Fibroblast of lung (primary cell): ENCODE results near the gene NTSR1. TPM values are rescaled to one million over a fixed set of nuclear protein-coding genes. Genes with fewer than 3 reads are reported as not detected.

Source experiments
- DNase-seq, 2 donors: peaks; one replicate each; pipeline versions ENCODE4 v3.0.0 to v3.0.0-alpha.2; 2010; ENCODE audit warnings: low read depth in 2 of 2
- H2AFZ ChIP-seq: 2 replicates; pipeline ENCODE4 v1.5.1; 2012; ENCODE audit warnings: low read length, control low read depth, inconsistent platforms
- H3K27ac ChIP-seq: 2 replicates; pipeline ENCODE4 v1.5.1; 2011; ENCODE audit warnings: low read length, control low read depth; ENCODE audit not compliant: insufficient read depth
- H3K27me3 ChIP-seq: 2 replicates; pipeline ENCODE4 v1.5.1; 2011; ENCODE audit warnings: mild to moderate bottlenecking, low read length; ENCODE audit not compliant: control insufficient read depth, insufficient read depth
- H3K36me3 ChIP-seq: 2 replicates; pipeline ENCODE4 v1.5.1; 2011; ENCODE audit warnings: low read length; ENCODE audit not compliant: control insufficient read depth, insufficient read depth
- H3K4me1 ChIP-seq: 2 replicates; pipeline ENCODE4 v1.5.1; 2011; ENCODE audit warnings: low read length; ENCODE audit not compliant: control insufficient read depth, insufficient read depth; ENCODE audit errors: extremely low read depth
- H3K4me2 ChIP-seq: 2 replicates; pipeline ENCODE4 v1.5.1; 2011; ENCODE audit warnings: low read length, control low read depth; ENCODE audit not compliant: insufficient read depth; ENCODE audit errors: extremely low read depth
- H3K4me3 ChIP-seq, 4 experiments: fragments of 200-600 bp in 1 of 4; sonication (generic) in 1 of 4; replicated peaks in 1 of 4; 2 replicates each; pipeline ENCODE4 v1.5.1; 2011 to 2016; ENCODE audit warnings: low read length in 4 of 4, low read depth in 3 of 4, mild to moderate bottlenecking in 3 of 4, control low read depth in 2 of 4, inconsistent platforms in 1 of 4, mixed read lengths in 1 of 4; ENCODE audit not compliant: insufficient read depth in 1 of 4; ENCODE audit errors: control extremely low read depth in 1 of 4
- H3K79me2 ChIP-seq: 2 replicates; pipeline ENCODE4 v1.5.1; 2012; ENCODE audit warnings: mild to moderate bottlenecking, low read length, inconsistent platforms; ENCODE audit not compliant: control insufficient read depth, insufficient read depth
- H3K9ac ChIP-seq: 2 replicates; pipeline ENCODE4 v1.5.1; 2011; ENCODE audit warnings: mild to moderate bottlenecking, low read length, control low read depth; ENCODE audit not compliant: insufficient read depth
- H3K9me3 ChIP-seq: 2 replicates; pipeline ENCODE4 v1.5.1; 2012; ENCODE audit warnings: low read depth, low read length; ENCODE audit not compliant: control insufficient read depth, insufficient read depth
- H4K20me1 ChIP-seq: 2 replicates; pipeline ENCODE4 v1.5.1; 2011; ENCODE audit warnings: low read length; ENCODE audit not compliant: control insufficient read depth, insufficient read depth; ENCODE audit errors: extremely low read depth
- CTCF ChIP-seq, 2 donors: IDR thresholded peaks in 1 of 2; conservative IDR thresholded peaks in 1 of 2; 1 replicate in 1 of 2; 2 replicates in 1 of 2; pipeline ENCODE4 v1.5.1; 2011 to 2012; ENCODE audit warnings: low read length in 2 of 2, control low read depth in 1 of 2, inconsistent platforms in 1 of 2, low read depth in 1 of 2, mild to moderate bottlenecking in 1 of 2
- EZH2 ChIP-seq: IDR thresholded peaks from 2 replicates; pipeline ENCODE4 v1.5.1; 2012; ENCODE audit warnings: low read length, control low read depth, mild to moderate bottlenecking; ENCODE audit errors: missing control alignments
- polyA plus RNA-seq, 2 donors: library from polyadenylated mRNA; depleted of rRNA in 1 of 2; stranded (reverse) in 1 of 2; unstranded in 1 of 2; fragments of >200 nt; gene quantifications; 2 replicates each; pipeline ENCODE4 v1.2.1, GENCODE V29; 2011 to 2012; ENCODE audit warnings: missing spikeins in 1 of 2
- total RNA-seq: library from RNA; depleted of rRNA; stranded (reverse); fragments of >200 nt; gene quantifications from 2 replicates; pipeline ENCODE4 v1.2.1, GENCODE V29; 2014

Gene NTSR1
- total and polyA plus RNA-seq, 2 donors (not counting 1 experiment from before 2014, with no cell fraction given), result 0.05 to 0.33 TPM

- no peak overlapping the region for H3K4me3 ChIP-seq
- DNase-seq, result no peak
- no peak overlapping the region for H2AFZ ChIP-seq
- H3K9ac ChIP-seq, result no peak overlapping the region
- no peaks in the 10 kb centered on the region for H3K27me3 ChIP-seq
- H3K36me3 ChIP-seq, result no peaks in the 10 kb centered on the region
- H3K9me3 ChIP-seq, result no peaks in the 10 kb centered on the region
- no peaks in the 10 kb centered on the region for H3K4me1 ChIP-seq
- no peak overlapping the region for H3K27ac ChIP-seq
- TF ChIP-seq CTCF (conservative IDR thresholded peaks at IDR 0.05 in 1 of 2, IDR thresholded peaks at IDR 0.05 in 1 of 2; ENCODE audit: low read depth in 1 of 2, low read length in 2 of 2) (no peak), EZH2 (no peak)
- H3K4me2 ChIP-seq, result peak overlapping the region; percentile 64
- H3K79me2 ChIP-seq, result no peaks in the 10 kb centered on the region
- no peaks in the 10 kb centered on the region for H4K20me1 ChIP-seq
These were observed 43.6 kb downstream of the NTSR1 start for GRCh38 chr20:62752181-62752670.

- H3K9ac ChIP-seq, result no peak overlapping the region
- no peak overlapping the region for H2AFZ ChIP-seq
- no peaks in the 10 kb centered on the region for H3K36me3 ChIP-seq
- no peaks in the 10 kb centered on the region for H3K9me3 ChIP-seq
- H4K20me1 ChIP-seq, result no peaks in the 10 kb centered on the region
- TF ChIP-seq CTCF (conservative IDR thresholded peaks at IDR 0.05 in 1 of 2, IDR thresholded peaks at IDR 0.05 in 1 of 2; ENCODE audit: low read depth in 1 of 2, low read length in 2 of 2), result no peak
- no peak for TF ChIP-seq EZH2
- H3K27me3 ChIP-seq, result no peaks in the 10 kb centered on the region
- H3K4me2 ChIP-seq, result peak overlapping the region; percentile 64
- peak in 1 of 2 donors; percentile 8 for DNase-seq
- no peak overlapping the region for H3K27ac ChIP-seq
- H3K4me3 ChIP-seq, result no peak overlapping the region
- H3K79me2 ChIP-seq, result no peaks in the 10 kb centered on the region
- no peaks in the 10 kb centered on the region for H3K4me1 ChIP-seq
These were observed 44.2 kb downstream of the NTSR1 start for GRCh38 chr20:62752671-62753501.

- Histone ChIP-seq H3K4me1 (no peaks in the 10 kb centered on the region), H3K36me3 (no peaks in the 10 kb centered on the region), H3K79me2 (no peaks in the 10 kb centered on the region), H3K9me3 (no peaks in the 10 kb centered on the region), H3K4me2 (no peak overlapping the region), H2AFZ (no peak overlapping the region), H3K4me3 (no peak overlapping the region), H3K27ac (no peak overlapping the region), H3K9ac (no peak overlapping the region), H3K27me3 (no peaks in the 10 kb centered on the region), H4K20me1 (no peaks in the 10 kb centered on the region)
- DNase-seq, result no peak
- TF ChIP-seq CTCF (conservative IDR thresholded peaks at IDR 0.05 in 1 of 2, IDR thresholded peaks at IDR 0.05 in 1 of 2; ENCODE audit: low read depth in 1 of 2, low read length in 2 of 2), result no peak
- TF ChIP-seq EZH2, result no peak
These were observed 45.0 kb downstream of the NTSR1 start for GRCh38 chr20:62753626-62754025.
